PC-3 (cell line): ENCODE measurements around the gene EIF3I. TPM values are rescaled to one million over a fixed set of nuclear protein-coding genes. Genes with fewer than 3 reads are reported as not detected.
A peak's percentile ranks its signal among the peaks of the same experiment; 100 is the strongest.

Source experiments
- ATAC-seq: fragments of 200-7000 bp; cut with Tn5 transposase; 2 replicates; pipeline ENCODE4 v1.9.1; 2020; ENCODE audit warnings: mild to moderate bottlenecking, moderate library complexity
- BruUV-seq: library from RNA; stranded (reverse); fragments of 400-500 nt; replicated peaks from 2 replicates; lab custom pipeline; 2021; lab: Mats Ljungman, UMichigan
- CTCF ChIA-PET: fragments of 300-600 bp; sonication (Branson Sonifier 250); formaldehyde crosslinking; loops from one replicate; lab custom pipeline; 2022; ENCODE audit warnings: antibody characterized with exemption; lab: Charles Lee
- POLR2A ChIA-PET: fragments of 300-600 bp; sonication (Branson Sonifier 250); formaldehyde crosslinking; loops from one replicate; lab custom pipeline; 2022; ENCODE audit warnings: antibody characterized with exemption; ENCODE audit not compliant: unreplicated experiment; lab: Charles Lee
- DNase-seq: peaks from one replicate; pipeline ENCODE4 v3.0.0-alpha.2; 2015
- H2AFZ ChIP-seq: fragments of 300-600 bp; sonication (generic); 2 replicates; pipeline ENCODE4 v1.6.0; 2016; ENCODE audit warnings: antibody characterized with exemption, low read length
- H3F3A ChIP-seq: fragments of 300-600 bp; sonication (generic); one replicate; pipeline ENCODE4 v1.6.0; 2017; ENCODE audit warnings: antibody characterized with exemption, low read length, control low read depth, mild to moderate bottlenecking; ENCODE audit not compliant: unreplicated experiment
- H3K27ac ChIP-seq: fragments of 300-600 bp; sonication (generic); 2 replicates; pipeline ENCODE4 v1.5.1; 2016; ENCODE audit warnings: mild to moderate bottlenecking, low read length
- H3K27me3 ChIP-seq: fragments of 300-600 bp; sonication (generic); 2 replicates; pipeline ENCODE4 v1.6.1; 2016; ENCODE audit warnings: low read length, mixed read lengths
- H3K36me3 ChIP-seq: fragments of 300-600 bp; sonication (generic); 2 replicates; pipeline ENCODE4 v1.6.1; 2016; ENCODE audit warnings: low read depth, mixed run types, low read length, mixed read lengths
- H3K4me1 ChIP-seq: fragments of 300-600 bp; sonication (generic); 2 replicates; pipeline ENCODE4 v1.5.1; 2016; ENCODE audit warnings: low read length; ENCODE audit not compliant: insufficient read depth
- H3K4me2 ChIP-seq: fragments of 300-600 bp; sonication (generic); 2 replicates; pipeline ENCODE4 v1.6.0; 2016; ENCODE audit warnings: low read length
- H3K4me3 ChIP-seq: fragments of 300-600 bp; sonication (generic); 2 replicates; pipeline ENCODE4 v1.5.1; 2016; ENCODE audit warnings: mild to moderate bottlenecking, low read length, mixed read lengths
- H3K79me2 ChIP-seq: fragments of 300-600 bp; sonication (generic); 2 replicates; pipeline ENCODE4 v1.6.1; 2017; ENCODE audit warnings: low read length, mixed read lengths
- H3K9ac ChIP-seq: fragments of 300-600 bp; sonication (generic); 2 replicates; pipeline ENCODE4 v1.6.0; 2016; ENCODE audit warnings: mild to moderate bottlenecking, low read length
- H3K9me2 ChIP-seq: fragments of 300-600 bp; sonication (generic); replicated peaks from 2 replicates; pipeline ENCODE4 v1.6.1; 2016; ENCODE audit warnings: mixed run types, low read length, mixed read lengths
- H3K9me3 ChIP-seq: fragments of 300-600 bp; sonication (generic); 2 replicates; pipeline ENCODE4 v1.6.1; 2016; ENCODE audit warnings: low read length, mixed read lengths
- H4K20me1 ChIP-seq: fragments of 300-600 bp; sonication (generic); 2 replicates; pipeline ENCODE4 v1.6.1; 2016; ENCODE audit warnings: low read length, mixed read lengths
- CTCF ChIP-seq: fragments of 300-600 bp; sonication (generic); conservative IDR thresholded peaks from 2 replicates; pipeline ENCODE4 v1.5.1; 2017; ENCODE audit warnings: antibody characterized with exemption, low read depth, mild to moderate bottlenecking, low read length
- EZH2 ChIP-seq: fragments of 300-600 bp; sonication (generic); IDR thresholded peaks from one replicate; pipeline ENCODE4 v1.6.1; 2017; ENCODE audit warnings: antibody characterized with exemption, mild to moderate bottlenecking, low read length; ENCODE audit not compliant: unreplicated experiment
- EZH2phosphoT487 ChIP-seq: fragments of 300-600 bp; sonication (generic); IDR thresholded peaks from 2 replicates; pipeline ENCODE4 v1.6.1; 2018; ENCODE audit warnings: mild to moderate bottlenecking, antibody characterized with exemption, low read length, borderline replicate concordance
- intact Hi-C: fragments of 100-400 bp; cut with micrococcal nuclease; formaldehyde crosslinking; loops from 2 replicates; pipeline ENCODE4 v1.9.0; 2023
- total RNA-seq: library from RNA; depleted of rRNA; stranded (reverse); fragments of >200 nt; gene quantifications from 2 replicates; pipeline ENCODE4 v1.2.3, GENCODE V29; 2014

The EIF3I gene
- total RNA-seq, 1 experiment from 2014 or later: 442 TPM

- intact Hi-C loops: loop anchor here (2.0 kb wide), 1 partner anchor 21 kb away; the partner anchor contains the start of gene CCDC28B
- Histone ChIP-seq H3K27ac (peak within 1 kb of the TSS; percentile 83), H4K20me1 (peaks cover 12% of the 10 kb centered on the region; the same call in 1 of the 2 replicates), H3K79me2 (peaks cover 46% of the 10 kb centered on the region), H3K4me3 (peak within 1 kb of the TSS; percentile 95), H3F3A (no peaks in the 10 kb centered on the region), H2AFZ (peak within 1 kb of the TSS; percentile 81), H3K9me3 (no peaks in the 10 kb centered on the region), H3K27me3 (no peaks in the 10 kb centered on the region), H3K4me2 (peak within 1 kb of the TSS; percentile 86), H3K9ac (peak within 1 kb of the TSS; percentile 95), H3K9me2 (no peaks in the 10 kb centered on the region), H3K4me1 (peaks cover 18% of the 10 kb centered on the region), H3K36me3 (peaks cover 22% of the 10 kb centered on the region)
- ChIA-PET POLR2A (interaction anchor here (0.5 to 0.7 kb wide), 6 partner anchors 31 to 788 kb away, joined by 3 to 11 read pairs (median 6); no protein-coding TSS in a partner anchor), CTCF (no interaction called here)
- no peak for TF ChIP-seq EZH2
- ATAC-seq (peak; percentile 86), DNase-seq (peak; percentile 91)
- BruUV-seq: no TSS peak
These were observed 42.6 kb upstream of the EIF3I start, which contains the start of gene TXLNA for GRCh38 chr1:32179443-32180185. Gene TXLNA, plus strand, starts transcription at chr1:32179675. Its CDS starts 671 bp downstream, at chr1:32180346.

- H3K36me3 ChIP-seq: peaks cover 26% of the 10 kb centered on the region
- no peak for TF ChIP-seq EZH2
- TF ChIP-seq EZH2phosphoT487: no peak
- no peak for TF ChIP-seq CTCF
- POLR2A ChIA-PET: interaction anchor here (0.5 to 0.6 kb wide), 2 partner anchors 86 to 787 kb away, joined by 3 to 4 read pairs; no protein-coding TSS in a partner anchor
- peaks cover 18% of the 10 kb centered on the region for H3K4me1 ChIP-seq
- H3K9me3 ChIP-seq: no peaks in the 10 kb centered on the region
- H3K9ac ChIP-seq: peak overlapping the region; percentile 95
- H3K4me3 ChIP-seq: peak overlapping the region; percentile 95
- peak overlapping the region; percentile 86 for H3K4me2 ChIP-seq
- no peaks in the 10 kb centered on the region for H3K27me3 ChIP-seq
- peak overlapping the region; percentile 83 for H3K27ac ChIP-seq
- H4K20me1 ChIP-seq: peaks cover 12% of the 10 kb centered on the region; the same call in 1 of the 2 replicates
- H3K9me2 ChIP-seq: no peaks in the 10 kb centered on the region
- ATAC-seq (peak; percentile 48), DNase-seq (peak; percentile 33)
- TSS peak; percentile 53 for BruUV-seq
- intact Hi-C loops: loop anchor here (2.0 kb wide), 1 partner anchor 20 kb away; the partner anchor contains the start of gene CCDC28B
- H3K79me2 ChIP-seq: peaks cover 52% of the 10 kb centered on the region
- H2AFZ ChIP-seq: peak overlapping the region; percentile 81
- CTCF ChIA-PET: interaction anchor here (0.6 kb wide), 1 partner anchor 42 kb away, joined by 8 read pairs; no protein-coding TSS in a partner anchor
- no peaks in the 10 kb centered on the region for H3F3A ChIP-seq
These were observed 41.8 kb upstream of the EIF3I start for GRCh38 chr1:32180186-32181060.

GRCh38 chr1:32181065-32181464 is 41.1 kb upstream of the EIF3I start:
- H3F3A ChIP-seq: no peaks in the 10 kb centered on the region
- H3K4me2 ChIP-seq: peak overlapping the region; percentile 86
- H4K20me1 ChIP-seq: peaks cover 12% of the 10 kb centered on the region; the same call in 1 of the 2 replicates
- no peak for DNase-seq
- intact Hi-C loops: loop anchor here (2.0 kb wide), 1 partner anchor 20 kb away; the partner anchor contains the start of gene CCDC28B
- ChIA-PET CTCF (interaction anchor here (0.6 kb wide), 1 partner anchor 43 kb away, joined by 8 read pairs; no protein-coding TSS in a partner anchor), POLR2A (no interaction called here)
- H3K9me3 ChIP-seq: no peaks in the 10 kb centered on the region
- no peaks in the 10 kb centered on the region for H3K27me3 ChIP-seq
- ATAC-seq: no peak
- BruUV-seq: no TSS peak
- peaks cover 18% of the 10 kb centered on the region for H3K4me1 ChIP-seq
- TF ChIP-seq CTCF (no peak), EZH2phosphoT487 (no peak), EZH2 (no peak)
- H3K27ac ChIP-seq: no peak overlapping the region
- H3K9ac ChIP-seq: peak overlapping the region; percentile 95; the same call in 1 of the 2 replicates
- H2AFZ ChIP-seq: no peak overlapping the region
- H3K9me2 ChIP-seq: no peaks in the 10 kb centered on the region
- H3K36me3 ChIP-seq: peaks cover 26% of the 10 kb centered on the region
- peak overlapping the region; percentile 95 for H3K4me3 ChIP-seq
- H3K79me2 ChIP-seq: peaks cover 57% of the 10 kb centered on the region
